HepG2 (cell line): ENCODE results near the gene ZSWIM2. TPM values are rescaled to one million over a fixed set of nuclear protein-coding genes. Genes with fewer than 3 reads are reported as not detected.

ENCODE experiments used
- ATAC-seq: fragments of 200-7000 bp; cut with Tn5 transposase; 3 replicates; pipeline ENCODE4 v1.9.1; 2020; ENCODE audit warnings: mild to moderate bottlenecking, moderate library complexity
- BruUV-seq: library from RNA; stranded (reverse); fragments of 400-500 nt; replicated peaks from 2 replicates; lab custom pipeline; 2021; lab: Mats Ljungman, UMichigan
- CTCF ChIA-PET: fragments of 300-600 bp; formaldehyde crosslinking; extraction: SDS; loops from one replicate; lab custom pipeline; 2021; ENCODE audit warnings: low total read pairs, inconsistent platforms, low intra/inter-chr PET ratio; lab: Yijun Ruan, JAX
- POLR2A ChIA-PET: fragments of 350-600 bp; sonication (Branson Sonifier 250); formaldehyde crosslinking; loops from one replicate; lab custom pipeline; 2020; ENCODE audit warnings: antibody characterized with exemption, inconsistent platforms; lab: Yijun Ruan, JAX
- DNase-seq: peaks from one replicate; pipeline ENCODE4 v3.0.0-alpha.2; 2015; ENCODE audit warnings: low spot score
- FAIRE-seq: peaks from 3 replicates; lab custom pipeline; 2011; peaks lifted over from hg19 to GRCh38; lab: Jason Lieb, UNC
- H2AFZ ChIP-seq: one replicate; pipeline ENCODE4 v1.6.1; 2011; ENCODE audit warnings: low read length, inconsistent platforms
- H3K27ac ChIP-seq: fragments of 300-600 bp; 3 replicates; pipeline ENCODE4 v1.8.0; 2011; ENCODE audit warnings: mixed run types, mild to moderate bottlenecking, mixed read lengths, low read length, inconsistent platforms; ENCODE audit not compliant: insufficient read depth; ENCODE audit errors: extremely low read length
- H3K27me3 ChIP-seq, 2 experiments: fragments of 200-600 bp in 1 of 2; 2 replicates in 1 of 2; 3 replicates in 1 of 2; pipeline versions ENCODE4 v1.6.0 to v1.8.0; 2011; ENCODE audit warnings: low read length in 2 of 2, mild to moderate bottlenecking in 2 of 2, moderate library complexity in 2 of 2, inconsistent platforms in 1 of 2; ENCODE audit not compliant: insufficient read depth in 2 of 2, control insufficient read depth in 1 of 2
- H3K36me3 ChIP-seq, 2 experiments: fragments of 200-600 bp in 1 of 2; replicated peaks in 1 of 2; 2 replicates in 1 of 2; 3 replicates in 1 of 2; pipeline versions ENCODE4 v1.5.1 to v1.8.0; 2011; ENCODE audit warnings: low read length in 2 of 2, inconsistent platforms in 1 of 2; ENCODE audit not compliant: insufficient read depth in 2 of 2, control insufficient read depth in 1 of 2
- H3K4me1 ChIP-seq: 2 replicates; pipeline ENCODE4 v1.5.1; 2012; ENCODE audit warnings: low read length, inconsistent platforms; ENCODE audit not compliant: insufficient read depth
- H3K4me2 ChIP-seq: 2 replicates; pipeline ENCODE4 v1.6.0; 2011; ENCODE audit warnings: low read depth, low read length, inconsistent platforms
- H3K4me3 ChIP-seq, 3 experiments: fragments of 200-600 bp in 1 of 3; sonication (generic), shearing (Covaris generic) in 1 of 3; replicated peaks in 1 of 3; 2 replicates each; pipeline ENCODE4 v1.5.1; 2011 to 2016; ENCODE audit warnings: low read length in 3 of 3, inconsistent platforms in 2 of 3, low read depth in 2 of 3, mild to moderate bottlenecking in 2 of 3, control low read depth in 1 of 3, mixed read lengths in 1 of 3; ENCODE audit not compliant: insufficient read depth in 1 of 3
- H3K79me2 ChIP-seq: one replicate; pipeline ENCODE4 v1.6.1; 2011; ENCODE audit warnings: low read length, inconsistent platforms; ENCODE audit not compliant: insufficient read depth
- H3K9ac ChIP-seq: 2 replicates; pipeline ENCODE4 v1.6.0; 2011; ENCODE audit warnings: mild to moderate bottlenecking, low read depth, low read length, inconsistent platforms; ENCODE audit not compliant: insufficient read depth
- H3K9me3 ChIP-seq: 2 replicates; pipeline ENCODE4 v1.5.1; 2012; ENCODE audit warnings: mild to moderate bottlenecking, low read length
- H4K20me1 ChIP-seq: 2 replicates; pipeline ENCODE4 v1.6.0; 2011; ENCODE audit warnings: inconsistent platforms, mild to moderate bottlenecking, low read length, moderate library complexity; ENCODE audit not compliant: insufficient read depth
- CBFB ChIP-seq: sonication (generic); formaldehyde crosslinking; IDR thresholded peaks from 2 replicates; pipeline ENCODE4 v1.4.0; 2020; ENCODE audit warnings: missing genetic modification reagents
- FOXA1 ChIP-seq, 2 experiments: fragments of 450-650 bp in 1 of 2; sonication (generic) in 1 of 2; formaldehyde crosslinking in 1 of 2; IDR thresholded peaks; 2 replicates each; pipeline versions ENCODE4 v1.4.0 to v1.6.1; 2016 to 2020; ENCODE audit warnings: missing genetic modification reagents in 1 of 2
- SMC3 ChIP-seq: IDR thresholded peaks from 2 replicates; pipeline ENCODE4 v1.6.1; 2011; ENCODE audit warnings: low read length, improper control_type of control experiment
- STAG1 ChIP-seq: sonication (generic); formaldehyde crosslinking; IDR thresholded peaks from 2 replicates; pipeline ENCODE4 v1.4.0; 2020; ENCODE audit warnings: missing genetic modification reagents
- ZBTB21 ChIP-seq: sonication (generic); formaldehyde crosslinking; IDR thresholded peaks from 2 replicates; pipeline ENCODE4 v1.4.0; 2020; ENCODE audit warnings: missing genetic modification reagents
- WGBS: methylation state at CpG from one replicate; pipeline ENCODE4 v1.1.6; 2017; ENCODE audit warnings: low lambda C conversion rate; 5-methylcytosine and 5-hydroxymethylcytosine counted together
- in situ Hi-C: cut with HindIII; loops from 2 replicates; pipeline ENCODE4 v1.10.0; 2017; ENCODE audit warnings: low pct_unique_long_range_greater_than_20kb; ENCODE audit not compliant: extremely low pct_ligation_motif_present
- intact Hi-C: fragments of 100-400 bp; cut with micrococcal nuclease; formaldehyde crosslinking; loops from one replicate; pipeline ENCODE4 v1.10.0; 2022; ENCODE audit not compliant: unreplicated experiment
- polyA plus RNA-seq, 8 experiments: library from polyadenylated mRNA; depleted of rRNA in 3 of 8; stranded (reverse) in 7 of 8; unstranded in 1 of 8; fragments of >200 nt; fragmentation: Illumina TruSeq in 4 of 8; extraction: Trizol in 4 of 8; gene quantifications; 2 replicates each; pipeline versions ENCODE4 v1.2.1 to v1.2.3, GENCODE V29; 2011 to 2016; ENCODE audit warnings: low read depth in 4 of 8, missing spikeins in 1 of 8, mixed read lengths in 1 of 8; ENCODE audit not compliant: insufficient read depth in 1 of 8
- total RNA-seq, 5 experiments: library from RNA; depleted of rRNA; stranded (reverse); fragments of >200 nt; fragmentation: Illumina TruSeq; extraction: Trizol; gene quantifications; 2 replicates each; pipeline ENCODE4 v1.2.3, GENCODE V29; 2016; ENCODE audit warnings: low read depth in 1 of 5
- TF ChIP-seq, protein P1 (sequence below): sonication (generic); formaldehyde crosslinking; IDR thresholded peaks from 2 replicates; pipeline ENCODE4 v1.5.0; 2020; ENCODE audit warnings: mild to moderate bottlenecking, missing genetic modification reagents, moderate library complexity

ZSWIM2 gene
- total and polyA plus RNA-seq, 2 of the 13 experiments (the other 11 are each of a cell fraction or from before 2014, with no cell fraction given), result not detected

DNA sequence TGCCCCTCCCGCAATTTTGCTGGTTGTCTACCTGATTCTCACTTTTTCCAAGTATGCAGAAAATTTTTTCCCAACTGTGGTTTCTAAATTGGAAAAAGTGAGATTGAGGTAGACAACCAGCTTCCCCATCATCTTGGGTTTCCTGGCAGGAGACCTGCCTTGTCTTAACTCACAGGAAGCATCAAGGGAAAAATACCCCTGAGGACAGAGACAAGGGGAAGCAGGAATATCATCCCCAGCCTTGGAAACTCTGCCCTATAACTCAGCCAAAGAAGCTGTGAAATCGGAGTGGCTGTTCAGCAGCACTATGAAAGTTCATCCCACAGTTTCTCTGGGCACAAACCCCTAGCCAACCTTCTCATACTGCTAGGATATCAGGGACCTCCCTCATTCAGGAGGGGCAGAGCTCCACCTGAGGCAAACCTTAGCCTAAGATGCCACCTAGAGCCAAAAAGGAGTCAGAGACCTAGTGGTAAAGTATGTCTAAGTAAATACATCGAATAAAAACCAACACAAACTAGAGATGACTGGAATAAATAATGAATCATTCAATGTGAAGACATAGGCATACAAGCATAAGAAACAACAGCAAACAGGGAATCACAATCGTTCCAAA is 68.2 kb downstream of the ZSWIM2 start:
- Histone ChIP-seq H2AFZ (no peak overlapping the region), H3K4me2 (no peak overlapping the region), H3K27me3 (no peaks in the 10 kb centered on the region), H3K9ac (no peak overlapping the region), H3K36me3 (no peaks in the 10 kb centered on the region), H3K4me3 (no peak overlapping the region), H3K79me2 (no peaks in the 10 kb centered on the region), H3K9me3 (0 out of 2 replicates have a peak, but pooled peaks cover 4% of the 10 kb centered on the region), H3K27ac (no peak overlapping the region), H4K20me1 (no peaks in the 10 kb centered on the region), H3K4me1 (no peaks in the 10 kb centered on the region)
- in situ Hi-C loops (no loop called here), intact Hi-C loops (no loop called here)
- peak; percentile 82 for TF ChIP-seq STAG1
- TF ChIP-seq FOXA1 (IDR thresholded peaks at IDR 0.05), result no peak
- TF ChIP-seq FOXA1 (CRISPR knock-in tag; IDR thresholded peaks at IDR 0.05), result peak; percentile 25; the same call in 1 of the 2 replicates
- TF ChIP-seq ZBTB21 (CRISPR knock-in tag), result no peak
- TF ChIP-seq, protein P1, sequence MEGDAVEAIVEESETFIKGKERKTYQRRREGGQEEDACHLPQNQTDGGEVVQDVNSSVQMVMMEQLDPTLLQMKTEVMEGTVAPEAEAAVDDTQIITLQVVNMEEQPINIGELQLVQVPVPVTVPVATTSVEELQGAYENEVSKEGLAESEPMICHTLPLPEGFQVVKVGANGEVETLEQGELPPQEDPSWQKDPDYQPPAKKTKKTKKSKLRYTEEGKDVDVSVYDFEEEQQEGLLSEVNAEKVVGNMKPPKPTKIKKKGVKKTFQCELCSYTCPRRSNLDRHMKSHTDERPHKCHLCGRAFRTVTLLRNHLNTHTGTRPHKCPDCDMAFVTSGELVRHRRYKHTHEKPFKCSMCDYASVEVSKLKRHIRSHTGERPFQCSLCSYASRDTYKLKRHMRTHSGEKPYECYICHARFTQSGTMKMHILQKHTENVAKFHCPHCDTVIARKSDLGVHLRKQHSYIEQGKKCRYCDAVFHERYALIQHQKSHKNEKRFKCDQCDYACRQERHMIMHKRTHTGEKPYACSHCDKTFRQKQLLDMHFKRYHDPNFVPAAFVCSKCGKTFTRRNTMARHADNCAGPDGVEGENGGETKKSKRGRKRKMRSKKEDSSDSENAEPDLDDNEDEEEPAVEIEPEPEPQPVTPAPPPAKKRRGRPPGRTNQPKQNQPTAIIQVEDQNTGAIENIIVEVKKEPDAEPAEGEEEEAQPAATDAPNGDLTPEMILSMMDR, result peak; percentile 77
- no peak for TF ChIP-seq CBFB (CRISPR knock-in tag)
- peak; percentile 15; the same call in 1 of the 2 replicates for TF ChIP-seq SMC3
- ATAC-seq, result peak; percentile 98
- WGBS, result under 1% methylated on average over 4 of the region's 4 CpGs
- DNase-seq, result peak; percentile 56
- FAIRE-seq, result peak; percentile 42
- POLR2A ChIA-PET, result no interaction called here
- no TSS peak for BruUV-seq
- CTCF ChIA-PET, result no interaction called here

Other genes with a start within 250 kb of the ZSWIM2 start
- gene FAM171B, start 155.1 kb downstream of the ZSWIM2 start, total RNA-seq (2016; rRNA removed; fragmentation: Illumina TruSeq; extraction: Trizol), result 0.11 and 0.13 TPM in 2 replicates
- 0.01 TPM in 1 of 2 replicates, not detected in the other for gene FAM171B, start 155.1 kb downstream of the ZSWIM2 start, polyA plus RNA-seq (2011; rRNA removed)